ENCODE data around the gene WWP2.
"Not testable (repeated sequence)": the region's sequence is repeated elsewhere in the genome, so short reads cannot be mapped to it uniquely, and the experiment has no call there.

Gene WWP2

GRCh38 chr16:69929480-69929879 lies 167.3 kb downstream of the WWP2 start:
- DNase-seq (ENCODE audit: low spot score), result no peak

GRCh38 chr16:69930117-69930776 lies 168.1 kb downstream of the WWP2 start:
- peak; percentile 31 for DNase-seq (ENCODE audit: low spot score)

GRCh38 chr16:69931631-69932030 lies 169.5 kb downstream of the WWP2 start:
- no peak for DNase-seq (ENCODE audit: low spot score)

GRCh38 chr16:69932228-69932627 lies 170.1 kb downstream of the WWP2 start:
- DNase-seq (ENCODE audit: low spot score), result no peak

GRCh38 chr16:69932691-69933392 lies 170.7 kb downstream of the WWP2 start:
- no peak for DNase-seq (ENCODE audit: low spot score)

GRCh38 chr16:69934044-69934443 lies 171.9 kb downstream of the WWP2 start:
- DNase-seq (ENCODE audit: low spot score), result no peak

- DNase-seq (ENCODE audit: low spot score), result no peak
Measured at GRCh38 chr16:69934751-69935150, 172.6 kb downstream of the WWP2 start.

- DNase-seq (ENCODE audit: low spot score), result no peak
Measured at GRCh38 chr16:69935278-69935711, 173.2 kb downstream of the WWP2 start.

- no peak for DNase-seq (ENCODE audit: low spot score)
Measured at GRCh38 chr16:69935740-69936139, 173.6 kb downstream of the WWP2 start.

GRCh38 chr16:69936252-69936651 lies 174.1 kb downstream of the WWP2 start:
- no peak for DNase-seq (ENCODE audit: low spot score)

- DNase-seq (ENCODE audit: low spot score), result no peak
Measured at GRCh38 chr16:69936751-69937211, 174.6 kb downstream of the WWP2 start.

- no peak for DNase-seq (ENCODE audit: low spot score)
Measured at GRCh38 chr16:69937465-69937951, 175.4 kb downstream of the WWP2 start.

GRCh38 chr16:69938981-69939820 lies 177.1 kb downstream of the WWP2 start:
- DNase-seq (ENCODE audit: low spot score), result no peak

GRCh38 chr16:69939821-69940585 lies 177.9 kb downstream of the WWP2 start:
- no peak for DNase-seq (ENCODE audit: low spot score)

- DNase-seq (ENCODE audit: low spot score), result no peak
Measured at GRCh38 chr16:69940676-69941075, 178.5 kb downstream of the WWP2 start.

GRCh38 chr16:69941251-69942098 lies 179.3 kb downstream of the WWP2 start:
- no peak for DNase-seq (ENCODE audit: low spot score)

- DNase-seq (ENCODE audit: low spot score), result no peak
Measured at GRCh38 chr16:69942099-69942491, 180.0 kb downstream of the WWP2 start.

GRCh38 chr16:69942627-69943170 lies 180.6 kb downstream of the WWP2 start:
- DNase-seq (ENCODE audit: low spot score), result no peak

GRCh38 chr16:69943241-69944036 lies 181.3 kb downstream of the WWP2 start:
- DNase-seq (ENCODE audit: low spot score), result not testable (repeated sequence)

GRCh38 chr16:69950411-69950810 lies 188.3 kb downstream of the WWP2 start:
- DNase-seq (ENCODE audit: low spot score), result not testable (repeated sequence)
